GM23338 (cell line): Measurements from ENCODE around the gene NPAS3. TPM values are rescaled to one million over a fixed set of nuclear protein-coding genes. Genes with fewer than 3 reads are reported as not detected.

Experiments
- ATAC-seq: fragments of 200-7000 bp; cut with Tn5 transposase; 3 replicates; pipeline ENCODE4 v1.9.1; 2020
- DNase-seq: peaks from one replicate; pipeline ENCODE4 v3.0.0-alpha.2; 2015; ENCODE audit warnings: low spot score
- H2AFZ ChIP-seq: fragments of 200-600 bp; sonication (generic); 2 replicates; pipeline ENCODE4 v1.8.0; 2016; ENCODE audit warnings: antibody characterized with exemption, mild to moderate bottlenecking, moderate library complexity
- H3F3A ChIP-seq: fragments of 200-600 bp; sonication (generic); replicated peaks from 2 replicates; pipeline ENCODE4 v1.8.0; 2017; ENCODE audit warnings: antibody characterized with exemption, mixed run types, low read depth
- H3K27ac ChIP-seq: fragments of 200-600 bp; sonication (generic); 2 replicates; pipeline ENCODE4 v1.6.1; 2016; ENCODE audit warnings: low read depth
- H3K27me3 ChIP-seq: fragments of 200-600 bp; sonication (generic); 2 replicates; pipeline ENCODE4 v1.8.0; 2016; ENCODE audit warnings: mild to moderate bottlenecking, mixed run types, moderate library complexity; ENCODE audit not compliant: insufficient read depth
- H3K36me3 ChIP-seq: fragments of 200-600 bp; sonication (generic); 2 replicates; pipeline ENCODE4 v1.8.0; 2016; ENCODE audit warnings: mild to moderate bottlenecking; ENCODE audit not compliant: insufficient read depth
- H3K4me1 ChIP-seq: fragments of 200-600 bp; sonication (generic); 2 replicates; pipeline ENCODE4 v1.8.0; 2016; ENCODE audit warnings: mild to moderate bottlenecking, moderate library complexity; ENCODE audit not compliant: insufficient read depth
- H3K4me2 ChIP-seq: fragments of 200-600 bp; sonication (generic); 2 replicates; pipeline ENCODE4 v1.7.1; 2017; ENCODE audit warnings: mixed run types
- H3K4me3 ChIP-seq: fragments of 200-600 bp; sonication (generic); 2 replicates; pipeline ENCODE4 v1.6.1; 2016; ENCODE audit warnings: mixed run types
- H3K79me2 ChIP-seq: fragments of 200-600 bp; sonication (generic); replicated peaks from 2 replicates; pipeline ENCODE4 v1.8.0; 2017; ENCODE audit warnings: mild to moderate bottlenecking; ENCODE audit not compliant: insufficient read depth
- H3K9me2 ChIP-seq: fragments of 200-600 bp; sonication (generic); 2 replicates; pipeline ENCODE4 v1.8.0; 2017; ENCODE audit not compliant: insufficient read depth
- H4K20me1 ChIP-seq: fragments of 200-600 bp; sonication (generic); replicated peaks from 2 replicates; pipeline ENCODE4 v1.8.0; 2017; ENCODE audit warnings: mild to moderate bottlenecking; ENCODE audit not compliant: insufficient read depth
- H3K27ac Mint-ChIP-seq: 2 replicates; pipeline ENCODE4 v1.8.0; 2020; ENCODE audit warnings: inconsistent platforms, mild to moderate bottlenecking, moderate library complexity, mixed read lengths
- H3K27me3 Mint-ChIP-seq: 3 replicates; pipeline ENCODE4 v1.8.0; 2022; ENCODE audit warnings: low read depth, mild to moderate bottlenecking, moderate library complexity, mixed read lengths, inconsistent platforms; ENCODE audit not compliant: insufficient read depth, poor library complexity
- H3K36me3 Mint-ChIP-seq: 3 replicates; pipeline ENCODE4 v1.8.0; 2021; ENCODE audit warnings: low read depth, mild to moderate bottlenecking, inconsistent platforms, moderate library complexity, mixed read lengths
- H3K4me1 Mint-ChIP-seq: 3 replicates; pipeline ENCODE4 v1.8.0; 2020; ENCODE audit warnings: mild to moderate bottlenecking, inconsistent platforms, mixed read lengths
- H3K4me3 Mint-ChIP-seq: 3 replicates; pipeline ENCODE4 v1.8.0; 2021; ENCODE audit warnings: moderate library complexity, mild to moderate bottlenecking, inconsistent platforms, mixed read lengths
- H3K9me3 Mint-ChIP-seq: 3 replicates; pipeline ENCODE4 v1.8.0; 2020; ENCODE audit warnings: moderate library complexity, mild to moderate bottlenecking, inconsistent platforms, mixed read lengths
- CREB1 ChIP-seq: fragments of 250-450 bp; sonication (Bioruptor Pico); IDR thresholded peaks from 2 replicates; pipeline ENCODE4 v1.5.0; 2020; ENCODE audit warnings: low read depth, mild to moderate bottlenecking, moderate library complexity
- ETS1 ChIP-seq: IDR thresholded peaks from 2 replicates; pipeline ENCODE4 v1.6.1; 2016; ENCODE audit warnings: antibody characterized with exemption
- EZH2 ChIP-seq: fragments of 200-600 bp; sonication (generic); IDR thresholded peaks from one replicate; pipeline ENCODE4 v1.8.0; 2017; ENCODE audit warnings: antibody characterized with exemption, mild to moderate bottlenecking, low read depth; ENCODE audit not compliant: unreplicated experiment
- EZH2phosphoT487 ChIP-seq: fragments of 200-600 bp; sonication (generic); IDR thresholded peaks from one replicate; pipeline ENCODE4 v1.8.1; 2018; ENCODE audit warnings: antibody characterized with exemption; ENCODE audit not compliant: unreplicated experiment
- JUNB ChIP-seq: IDR thresholded peaks from one replicate; pipeline ENCODE4 v1.6.1; 2016; ENCODE audit warnings: antibody characterized with exemption; ENCODE audit not compliant: unreplicated experiment
- NANOG ChIP-seq: IDR thresholded peaks from 2 replicates; pipeline ENCODE4 v1.6.1; 2016; ENCODE audit warnings: antibody characterized with exemption, borderline replicate concordance
- POLR2AphosphoS5 ChIP-seq: IDR thresholded peaks from 2 replicates; pipeline ENCODE4 v1.6.1; 2016; ENCODE audit warnings: antibody characterized with exemption, low read depth
- STAT1 ChIP-seq: IDR thresholded peaks from one replicate; pipeline ENCODE4 v1.6.1; 2016; ENCODE audit warnings: antibody characterized with exemption; ENCODE audit not compliant: unreplicated experiment
- ZNF114 ChIP-seq: fragments of 250-450 bp; sonication (Bioruptor Pico); IDR thresholded peaks from 2 replicates; pipeline ENCODE4 v1.5.0; 2020; ENCODE audit warnings: mild to moderate bottlenecking, moderate library complexity
- ZNF331 ChIP-seq: fragments of 250-450 bp; sonication (Bioruptor Pico); IDR thresholded peaks from 2 replicates; pipeline ENCODE4 v1.5.0; 2020; ENCODE audit warnings: low read depth, mild to moderate bottlenecking, moderate library complexity
- ZNF462 ChIP-seq: fragments of 250-450 bp; sonication (Bioruptor Pico); IDR thresholded peaks from 2 replicates; pipeline ENCODE4 v1.5.0; 2020; ENCODE audit warnings: mild to moderate bottlenecking, moderate library complexity
- polyA plus RNA-seq: library from polyadenylated mRNA; unstranded; fragments of >200 nt; fragmentation: Nextera tagmentation; extraction: Ambion mirVana; gene quantifications from 2 replicates; pipeline ENCODE4 v1.2.1, GENCODE V29; 2016
- total RNA-seq: library from RNA; depleted of rRNA; stranded (reverse); fragments of >200 nt; shearing (Covaris generic); gene quantifications from 2 replicates; pipeline ENCODE4 v1.2.3, GENCODE V29; 2014
- TF ChIP-seq, protein P1 (sequence below), 2 experiments: fragments of 200-600 bp in 1 of 2; sonication (generic) in 1 of 2; conservative IDR thresholded peaks; 2 replicates each; pipeline versions ENCODE4 v1.5.1 to v1.6.1; 2016 to 2017; ENCODE audit warnings: antibody characterized with exemption in 2 of 2, low read depth in 2 of 2, mild to moderate bottlenecking in 2 of 2, moderate library complexity in 1 of 2
- TF ChIP-seq, protein P2 (sequence below): IDR thresholded peaks from one replicate; pipeline ENCODE4 v1.6.1; 2018; ENCODE audit warnings: antibody characterized with exemption; ENCODE audit not compliant: unreplicated experiment

Gene NPAS3
- total and polyA plus RNA-seq, 2 experiments from 2014 or later = 0.17 to 0.19 TPM

DNA sequence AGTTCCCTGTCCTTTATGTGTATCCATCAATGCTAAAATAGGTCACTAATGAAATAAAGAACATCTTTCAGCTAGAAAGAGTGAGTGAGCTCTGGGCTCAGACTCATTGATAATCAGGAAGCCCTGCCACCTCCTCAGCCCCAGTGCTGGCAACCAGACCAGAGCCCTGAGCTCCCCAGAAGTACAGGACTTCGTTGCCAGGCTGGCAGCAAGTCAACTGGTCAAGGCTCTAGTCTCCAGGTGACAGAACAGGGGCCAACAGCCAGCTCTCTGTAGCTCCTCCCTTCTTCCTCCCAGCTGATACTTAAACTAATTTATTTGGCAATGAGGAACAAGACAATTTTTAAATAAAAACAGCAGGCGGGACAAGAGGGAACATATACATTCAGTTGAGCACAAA lies 866.9 kb downstream of the NPAS3 start:
- Histone ChIP-seq H3K4me2 (no peak overlapping the region), H3F3A (no peaks in the 10 kb centered on the region), H3K4me1 (peaks cover 8% of the 10 kb centered on the region; the same call in 1 of the 2 replicates), H3K36me3 (no peaks in the 10 kb centered on the region), H3K27ac (no peak overlapping the region), H3K9me2 (peaks cover 11% of the 10 kb centered on the region; the same call in 1 of the 2 replicates), H3K4me3 (no peak overlapping the region), H3K27me3 (no peaks in the 10 kb centered on the region), H2AFZ (no peak overlapping the region), H4K20me1 (no peaks in the 10 kb centered on the region; the same call in 1 of the 2 replicates), H3K79me2 (no peaks in the 10 kb centered on the region)
- Mint-ChIP-seq H3K27ac (no peak overlapping the region), H3K4me1 (peaks cover 13% of the 10 kb centered on the region), H3K4me3 (no peak overlapping the region), H3K36me3 (peaks cover 4% of the 10 kb centered on the region), H3K9me3 (peaks cover 2% of the 10 kb centered on the region; the same call in 1 of the 3 replicates), H3K27me3 (no peaks in the 10 kb centered on the region)
- ATAC-seq (no peak), DNase-seq (no peak)
- TF ChIP-seq ZNF331 (no peak), ZNF114 (no peak), STAT1 (no peak), CREB1 (CRISPR knock-in tag) (no peak), EZH2phosphoT487 (no peak), POLR2AphosphoS5 (no peak), EZH2 (no peak), ETS1 (no peak), ZNF462 (CRISPR knock-in tag) (no peak), NANOG (no peak), JUNB (no peak)
- TF ChIP-seq, protein P1, sequence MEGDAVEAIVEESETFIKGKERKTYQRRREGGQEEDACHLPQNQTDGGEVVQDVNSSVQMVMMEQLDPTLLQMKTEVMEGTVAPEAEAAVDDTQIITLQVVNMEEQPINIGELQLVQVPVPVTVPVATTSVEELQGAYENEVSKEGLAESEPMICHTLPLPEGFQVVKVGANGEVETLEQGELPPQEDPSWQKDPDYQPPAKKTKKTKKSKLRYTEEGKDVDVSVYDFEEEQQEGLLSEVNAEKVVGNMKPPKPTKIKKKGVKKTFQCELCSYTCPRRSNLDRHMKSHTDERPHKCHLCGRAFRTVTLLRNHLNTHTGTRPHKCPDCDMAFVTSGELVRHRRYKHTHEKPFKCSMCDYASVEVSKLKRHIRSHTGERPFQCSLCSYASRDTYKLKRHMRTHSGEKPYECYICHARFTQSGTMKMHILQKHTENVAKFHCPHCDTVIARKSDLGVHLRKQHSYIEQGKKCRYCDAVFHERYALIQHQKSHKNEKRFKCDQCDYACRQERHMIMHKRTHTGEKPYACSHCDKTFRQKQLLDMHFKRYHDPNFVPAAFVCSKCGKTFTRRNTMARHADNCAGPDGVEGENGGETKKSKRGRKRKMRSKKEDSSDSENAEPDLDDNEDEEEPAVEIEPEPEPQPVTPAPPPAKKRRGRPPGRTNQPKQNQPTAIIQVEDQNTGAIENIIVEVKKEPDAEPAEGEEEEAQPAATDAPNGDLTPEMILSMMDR (conservative IDR thresholded peaks at IDR 0.05; ENCODE audit: low read depth in 2 of 2) = no peak
- TF ChIP-seq, protein P2, sequence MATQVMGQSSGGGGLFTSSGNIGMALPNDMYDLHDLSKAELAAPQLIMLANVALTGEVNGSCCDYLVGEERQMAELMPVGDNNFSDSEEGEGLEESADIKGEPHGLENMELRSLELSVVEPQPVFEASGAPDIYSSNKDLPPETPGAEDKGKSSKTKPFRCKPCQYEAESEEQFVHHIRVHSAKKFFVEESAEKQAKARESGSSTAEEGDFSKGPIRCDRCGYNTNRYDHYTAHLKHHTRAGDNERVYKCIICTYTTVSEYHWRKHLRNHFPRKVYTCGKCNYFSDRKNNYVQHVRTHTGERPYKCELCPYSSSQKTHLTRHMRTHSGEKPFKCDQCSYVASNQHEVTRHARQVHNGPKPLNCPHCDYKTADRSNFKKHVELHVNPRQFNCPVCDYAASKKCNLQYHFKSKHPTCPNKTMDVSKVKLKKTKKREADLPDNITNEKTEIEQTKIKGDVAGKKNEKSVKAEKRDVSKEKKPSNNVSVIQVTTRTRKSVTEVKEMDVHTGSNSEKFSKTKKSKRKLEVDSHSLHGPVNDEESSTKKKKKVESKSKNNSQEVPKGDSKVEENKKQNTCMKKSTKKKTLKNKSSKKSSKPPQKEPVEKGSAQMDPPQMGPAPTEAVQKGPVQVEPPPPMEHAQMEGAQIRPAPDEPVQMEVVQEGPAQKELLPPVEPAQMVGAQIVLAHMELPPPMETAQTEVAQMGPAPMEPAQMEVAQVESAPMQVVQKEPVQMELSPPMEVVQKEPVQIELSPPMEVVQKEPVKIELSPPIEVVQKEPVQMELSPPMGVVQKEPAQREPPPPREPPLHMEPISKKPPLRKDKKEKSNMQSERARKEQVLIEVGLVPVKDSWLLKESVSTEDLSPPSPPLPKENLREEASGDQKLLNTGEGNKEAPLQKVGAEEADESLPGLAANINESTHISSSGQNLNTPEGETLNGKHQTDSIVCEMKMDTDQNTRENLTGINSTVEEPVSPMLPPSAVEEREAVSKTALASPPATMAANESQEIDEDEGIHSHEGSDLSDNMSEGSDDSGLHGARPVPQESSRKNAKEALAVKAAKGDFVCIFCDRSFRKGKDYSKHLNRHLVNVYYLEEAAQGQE = no peak
